Measurements from ENCODE around the gene ARHGEF6. TPM values are rescaled to one million over a fixed set of nuclear protein-coding genes. Genes with fewer than 3 reads are reported as not detected.
A peak's percentile ranks its signal among the peaks of the same experiment; 100 is the strongest.

ARHGEF6 gene
- total and polyA plus RNA-seq, 10 donors, result 13.1 to 70.1 (median 55.8) TPM

GRCh38 chrX:136794080-136794479 lies 13.3 kb upstream of the ARHGEF6 start:
- intact Hi-C loops (cut with DNase I; ENCODE audit: low total_unique reads), result no loop called here
- WGBS, 5 donors, result 59 to 88% (median 71%) methylated on average over 1 of the region's 1 CpG
- peaks cover 0 to 10% (median 0%) of the 10 kb centered on the region in 8 donors for H3K9me3 ChIP-seq
- H3K4me1 ChIP-seq, result peaks cover 0 to 6% (median 0%) of the 10 kb centered on the region in 6 donors
- no peak overlapping the region for H3K27ac ChIP-seq
- no peaks in the 10 kb centered on the region for H3K27me3 ChIP-seq (replicated peaks in 1 of 7)
- no peak overlapping the region for H3K4me3 ChIP-seq
- H3K36me3 ChIP-seq, result no peaks in the 10 kb centered on the region
- TF ChIP-seq POLR2A (IDR thresholded peaks at IDR 0.05) (no peak), CTCF (IDR thresholded peaks at IDR 0.05 in 8 of 11, conservative IDR thresholded peaks at IDR 0.05 in 3 of 11) (no peak), POLR2AphosphoS5 (IDR thresholded peaks at IDR 0.05) (no peak)
- DNase-seq, result no peak

- H3K4me1 ChIP-seq, result no peaks in the 10 kb centered on the region
- H3K4me3 ChIP-seq, result no peak overlapping the region
- no peak for TF ChIP-seq POLR2AphosphoS5 (IDR thresholded peaks at IDR 0.05)
- no peak for TF ChIP-seq CTCF (IDR thresholded peaks at IDR 0.05 in 8 of 11, conservative IDR thresholded peaks at IDR 0.05 in 3 of 11)
- no peak for TF ChIP-seq POLR2A (IDR thresholded peaks at IDR 0.05)
- H3K36me3 ChIP-seq, result no peaks in the 10 kb centered on the region
- no peak for DNase-seq
- intact Hi-C loops (cut with DNase I; ENCODE audit: low total_unique reads), result no loop called here
- H3K27ac ChIP-seq, result no peak overlapping the region
- no peaks in the 10 kb centered on the region for H3K27me3 ChIP-seq (replicated peaks in 1 of 7)
- WGBS, 5 donors, result 37 to 57% (median 45%) methylated on average over 4 of the region's 4 CpGs
- peaks cover 0 to 8% (median 0%) of the 10 kb centered on the region in 8 donors for H3K9me3 ChIP-seq
Measured at GRCh38 chrX:136789856-136790255, 9.1 kb upstream of the ARHGEF6 start.

- H3K4me3 ChIP-seq, result peak overlapping the region in 1 of 8 donors; percentile 15
- WGBS, 5 donors, result 8 to 53% (median 23%) methylated on average over 1 of the region's 1 CpG
- no peaks in the 10 kb centered on the region for H3K36me3 ChIP-seq
- H3K27ac ChIP-seq, result peak overlapping the region in 4 of 8 donors; percentile 22 to 38 (median 26)
- TF ChIP-seq CTCF (IDR thresholded peaks at IDR 0.05 in 8 of 11, conservative IDR thresholded peaks at IDR 0.05 in 3 of 11) (no peak), POLR2AphosphoS5 (IDR thresholded peaks at IDR 0.05) (peak in 1 of 3 donors; percentile 17)
- H3K27me3 ChIP-seq (replicated peaks in 1 of 7), result no peaks in the 10 kb centered on the region
- intact Hi-C loops (cut with DNase I; ENCODE audit: low total_unique reads), result no loop called here
- no peak for DNase-seq
- peaks cover 0 to 27% (median 16%) of the 10 kb centered on the region in 6 donors for H3K4me1 ChIP-seq
- H3K9me3 ChIP-seq, result peaks cover 0 to 4% (median 0%) of the 10 kb centered on the region in 8 donors
Measured at GRCh38 chrX:136784231-136784630, 3.5 kb upstream of the ARHGEF6 start.

GRCh38 chrX:136783159-136783558 lies 2.4 kb upstream of the ARHGEF6 start:
- no peak for TF ChIP-seq POLR2AphosphoS5 (IDR thresholded peaks at IDR 0.05)
- no peak for TF ChIP-seq POLR2A (IDR thresholded peaks at IDR 0.05)
- no peak for TF ChIP-seq CTCF (IDR thresholded peaks at IDR 0.05 in 8 of 11, conservative IDR thresholded peaks at IDR 0.05 in 3 of 11)
- DNase-seq, result no peak

More at GRCh38 chrX:136783159-136783558, 2.4 kb upstream of the ARHGEF6 start:
- H3K36me3 ChIP-seq, result no peaks in the 10 kb centered on the region
- intact Hi-C loops (cut with DNase I; ENCODE audit: low total_unique reads), result no loop called here
- no peak overlapping the region for H3K4me3 ChIP-seq
- peaks cover 0 to 37% (median 24%) of the 10 kb centered on the region in 6 donors for H3K4me1 ChIP-seq
- H3K9me3 ChIP-seq, result peaks cover 0 to 4% (median 0%) of the 10 kb centered on the region in 8 donors
- peak overlapping the region in 3 of 8 donors; percentile 22 to 38 (median 30) for H3K27ac ChIP-seq
- H3K27me3 ChIP-seq (replicated peaks in 1 of 7), result no peaks in the 10 kb centered on the region

Measured in spleen (tissue), 11 donors.